H9 (cell line): ENCODE results near the gene PTCD2. TPM values are rescaled to one million over a fixed set of nuclear protein-coding genes. Genes with fewer than 3 reads are reported as not detected.

ENCODE experiments used
- DNase-seq: peaks from one replicate; pipeline ENCODE4 v3.0.0-alpha.2; 2017
- H2AFZ ChIP-seq: one replicate; pipeline ENCODE4 v1.6.1; 2013; ENCODE audit warnings: mild to moderate bottlenecking, low read length, control low read depth, moderate library complexity
- H2AK5ac ChIP-seq: 2 replicates; pipeline ENCODE4 v1.6.1; 2013; ENCODE audit warnings: low read length, control low read depth, mixed read lengths; ENCODE audit not compliant: insufficient read length
- H2BK120ac ChIP-seq: one replicate; pipeline ENCODE4 v1.6.1; 2013; ENCODE audit warnings: low read depth, mild to moderate bottlenecking, low read length, control low read depth, inconsistent platforms; ENCODE audit not compliant: poor library complexity, severe bottlenecking
- H2BK12ac ChIP-seq: 2 replicates; pipeline ENCODE4 v1.6.1; 2013; ENCODE audit warnings: low read length, control low read depth, mixed read lengths, low read depth; ENCODE audit not compliant: insufficient read length
- H2BK15ac ChIP-seq: 2 replicates; pipeline ENCODE4 v1.6.1; 2013; ENCODE audit warnings: low read depth, low read length, control low read depth
- H2BK20ac ChIP-seq: one replicate; pipeline ENCODE4 v1.6.1; 2013; ENCODE audit warnings: low read depth, mild to moderate bottlenecking, low read length, control low read depth, inconsistent platforms; ENCODE audit not compliant: poor library complexity, severe bottlenecking
- H2BK5ac ChIP-seq: 2 replicates; pipeline ENCODE4 v1.6.1; 2013; ENCODE audit warnings: low read length, control low read depth, mixed read lengths; ENCODE audit not compliant: insufficient read length
- H3K14ac ChIP-seq: 2 replicates; pipeline ENCODE4 v1.6.1; 2013; ENCODE audit warnings: low read length, control low read depth; ENCODE audit not compliant: insufficient read depth
- H3K18ac ChIP-seq: 2 replicates; pipeline ENCODE4 v1.6.1; 2013; ENCODE audit warnings: low read depth, mild to moderate bottlenecking, mixed read lengths, low read length, control low read depth; ENCODE audit not compliant: insufficient read length
- H3K23ac ChIP-seq: 2 replicates; pipeline ENCODE4 v1.6.1; 2013; ENCODE audit warnings: low read length, control low read depth, mixed read lengths, low read depth; ENCODE audit not compliant: insufficient read length
- H3K23me2 ChIP-seq: 2 replicates; pipeline ENCODE4 v1.6.1; 2013; ENCODE audit warnings: low read depth, mild to moderate bottlenecking, mixed read lengths, low read length, control low read depth; ENCODE audit not compliant: insufficient read length, poor library complexity, severe bottlenecking
- H3K27ac ChIP-seq: 2 replicates; pipeline ENCODE4 v1.5.1; 2013; ENCODE audit warnings: low read length, control low read depth, mixed read lengths, low read depth; ENCODE audit not compliant: insufficient read length
- H3K27me3 ChIP-seq: 2 replicates; pipeline ENCODE4 v1.6.1; 2013; ENCODE audit warnings: low read length, control low read depth, inconsistent platforms; ENCODE audit not compliant: insufficient read depth
- H3K4ac ChIP-seq: 2 replicates; pipeline ENCODE4 v1.6.1; 2013; ENCODE audit warnings: low read depth, mild to moderate bottlenecking, control low read depth, inconsistent platforms, low read length, moderate library complexity
- H3K4me1 ChIP-seq: 2 replicates; pipeline ENCODE4 v1.6.1; 2013; ENCODE audit warnings: low read length, control low read depth, inconsistent platforms; ENCODE audit not compliant: insufficient read depth
- H3K4me2 ChIP-seq: 2 replicates; pipeline ENCODE4 v1.6.1; 2013; ENCODE audit warnings: low read length, control low read depth, mixed read lengths; ENCODE audit not compliant: insufficient read length, insufficient read depth
- H3K56ac ChIP-seq: 2 replicates; pipeline ENCODE4 v1.6.1; 2013; ENCODE audit warnings: low read depth, mild to moderate bottlenecking, mixed read lengths, low read length, control low read depth; ENCODE audit not compliant: insufficient read length
- H3K79me1 ChIP-seq: 2 replicates; pipeline ENCODE4 v1.6.1; 2013; ENCODE audit warnings: low read depth, mild to moderate bottlenecking, moderate library complexity, low read length, control low read depth, inconsistent platforms; ENCODE audit not compliant: insufficient read depth, poor library complexity, severe bottlenecking
- H3K79me2 ChIP-seq: 2 replicates; pipeline ENCODE4 v1.6.1; 2013; ENCODE audit warnings: low read length, control low read depth, inconsistent platforms; ENCODE audit not compliant: insufficient read depth
- H3K9ac ChIP-seq: 2 replicates; pipeline ENCODE4 v1.6.1; 2013; ENCODE audit warnings: low read length, control low read depth, mixed read lengths; ENCODE audit not compliant: insufficient read length; ENCODE audit errors: extremely low read depth
- H3K9me3 ChIP-seq: one replicate; pipeline ENCODE4 v1.6.1; 2013; ENCODE audit warnings: low read depth, low read length, inconsistent platforms; ENCODE audit not compliant: control insufficient read depth
- H3T11ph ChIP-seq: one replicate; pipeline ENCODE4 v1.6.1; 2013; ENCODE audit warnings: mild to moderate bottlenecking, low read length, control low read depth, inconsistent platforms
- H4K20me1 ChIP-seq: one replicate; pipeline ENCODE4 v1.6.1; 2013; ENCODE audit not compliant: control insufficient read depth, insufficient read length, insufficient read depth
- H4K5ac ChIP-seq: 2 replicates; pipeline ENCODE4 v1.6.1; 2013; ENCODE audit warnings: low read depth, mild to moderate bottlenecking, mixed read lengths, low read length, control low read depth; ENCODE audit not compliant: insufficient read length
- H4K8ac ChIP-seq: replicated peaks from 2 replicates; pipeline ENCODE4 v1.6.1; 2013; ENCODE audit warnings: low read length, control low read depth, mixed read lengths, low read depth; ENCODE audit not compliant: insufficient read length
- H4K91ac ChIP-seq: 2 replicates; pipeline ENCODE4 v1.6.1; 2013; ENCODE audit warnings: low read depth, mild to moderate bottlenecking, moderate library complexity, mixed read lengths, low read length, control low read depth; ENCODE audit not compliant: insufficient read length
- H3K27ac Mint-ChIP-seq, 3 experiments: 2 replicates in 2 of 3; 3 replicates in 1 of 3; pipeline ENCODE4 v1.8.0; 2020 to 2021; ENCODE audit warnings: mixed read lengths in 3 of 3, mild to moderate bottlenecking in 1 of 3, moderate library complexity in 1 of 3
- H3K27me3 Mint-ChIP-seq: 2 replicates; pipeline ENCODE4 v1.8.0; 2021; ENCODE audit warnings: low read depth, mild to moderate bottlenecking, moderate library complexity, mixed read lengths
- H3K36me3 Mint-ChIP-seq, 3 experiments: 2 replicates in 2 of 3; 3 replicates in 1 of 3; pipeline ENCODE4 v1.8.0; 2020 to 2021; ENCODE audit warnings: low read depth in 3 of 3, mixed read lengths in 3 of 3; ENCODE audit not compliant: insufficient read depth in 1 of 3
- H3K4me1 Mint-ChIP-seq, 2 experiments: 2 replicates each; pipeline ENCODE4 v1.8.0; 2020; ENCODE audit warnings: mixed read lengths in 2 of 2
- H3K4me3 Mint-ChIP-seq, 2 experiments: 2 replicates in 1 of 2; 3 replicates in 1 of 2; pipeline ENCODE4 v1.8.0; 2020 to 2021; ENCODE audit warnings: mild to moderate bottlenecking in 2 of 2, mixed read lengths in 2 of 2, moderate library complexity in 1 of 2
- H3K9me3 Mint-ChIP-seq, 2 experiments: 2 replicates in 1 of 2; 3 replicates in 1 of 2; pipeline ENCODE4 v1.8.0; 2020; ENCODE audit warnings: mild to moderate bottlenecking in 2 of 2, mixed read lengths in 2 of 2, moderate library complexity in 1 of 2
- CTCF ChIP-seq: fragments of 200-600 bp; sonication (generic); conservative IDR thresholded peaks from 3 replicates; pipeline ENCODE4 v1.8.0; 2021; ENCODE audit warnings: antibody characterized with exemption, mild to moderate bottlenecking
- WGBS: extraction: QIAGEN DNeasy Blood & Tissue Kit; methylation state at CpG from one replicate; pipeline ENCODE4 v1.1.7; 2013; ENCODE audit warnings: missing lambda C conversion rate, low lambda C conversion rate, mixed read lengths; ENCODE audit not compliant: insufficient read length; ENCODE audit errors: extremely low coverage; 5-methylcytosine and 5-hydroxymethylcytosine counted together
- total RNA-seq: library from RNA; stranded (reverse); gene quantifications from 2 replicates; pipeline ENCODE4 v1.2.1, GENCODE V29; 2021

PTCD2 gene
- total RNA-seq, 1 experiment from 2014 or later: 12.7 TPM

- no peak overlapping the region for H3K4me2 ChIP-seq
- no peak overlapping the region for H2BK15ac ChIP-seq
- no peak for TF ChIP-seq CTCF
- no peaks in the 10 kb centered on the region for H3K79me1 ChIP-seq
- no peak for DNase-seq
- H3K4ac ChIP-seq: no peak overlapping the region
- no peaks in the 10 kb centered on the region for H3K79me2 ChIP-seq
- H4K91ac ChIP-seq: no peak overlapping the region
- H3K14ac ChIP-seq: no peak overlapping the region
- Mint-ChIP-seq H3K9me3 (no peaks in the 10 kb centered on the region), H3K4me3 (no peak overlapping the region), H3K4me1 (no peaks in the 10 kb centered on the region), H3K27ac (no peak overlapping the region), H3K27me3 (no peaks in the 10 kb centered on the region), H3K36me3 (peaks cover 10 to 30% (median 29%) of the 10 kb centered on the region in 3 experiments)
- H2AK5ac ChIP-seq: no peak overlapping the region
- no CpG with 5 or more reads among the region's 3 CpGs for WGBS
- no peak overlapping the region for H2BK120ac ChIP-seq
- H2BK12ac ChIP-seq: no peak overlapping the region
- H3K23me2 ChIP-seq: no peaks in the 10 kb centered on the region
- H3K23ac ChIP-seq: no peak overlapping the region
- H3K18ac ChIP-seq: no peak overlapping the region
- no peaks in the 10 kb centered on the region for H3K4me1 ChIP-seq
- no peak overlapping the region for H4K5ac ChIP-seq
- no peak overlapping the region for H2BK5ac ChIP-seq
- H4K8ac ChIP-seq: no peak overlapping the region
- H3K27ac ChIP-seq: no peak overlapping the region
- H3K9ac ChIP-seq: no peak overlapping the region
- no peak overlapping the region for H2AFZ ChIP-seq
- H3K9me3 ChIP-seq: no peaks in the 10 kb centered on the region
- H3K27me3 ChIP-seq: no peaks in the 10 kb centered on the region
- H2BK20ac ChIP-seq: no peak overlapping the region
- no peaks in the 10 kb centered on the region for H4K20me1 ChIP-seq
- H3T11ph ChIP-seq: no peak overlapping the region
- H3K56ac ChIP-seq: no peak overlapping the region
These were observed 34.8 kb upstream of the PTCD2 start for GRCh38 chr5:72285424-72285821.
